Parathyroid adenoma (tissue), 2 donors: ENCODE results near the gene SDR42E1.

Experiments
- H2AFZ ChIP-seq: fragments of 300-600 bp; sonication (generic); one replicate; pipeline ENCODE4 v1.7.0; 2017; ENCODE audit warnings: antibody characterized with exemption, mild to moderate bottlenecking
- H3K27ac ChIP-seq: fragments of 300-600 bp; sonication (generic); one replicate; pipeline ENCODE4 v1.7.0; 2017
- H3K27me3 ChIP-seq: fragments of 300-600 bp; sonication (generic); one replicate; pipeline ENCODE4 v1.7.0; 2017; ENCODE audit warnings: low read length; ENCODE audit not compliant: control insufficient read depth, insufficient read depth
- H3K36me3 ChIP-seq: fragments of 300-600 bp; sonication (generic); one replicate; pipeline ENCODE4 v1.7.0; 2017; ENCODE audit warnings: low read length; ENCODE audit not compliant: control insufficient read depth, insufficient read depth
- H3K4me1 ChIP-seq: fragments of 300-600 bp; sonication (generic); one replicate; pipeline ENCODE4 v1.7.0; 2017; ENCODE audit warnings: control low read depth
- H3K4me2 ChIP-seq: fragments of 300-600 bp; sonication (generic); one replicate; pipeline ENCODE4 v1.7.0; 2017; ENCODE audit warnings: low read length
- H3K4me3 ChIP-seq: fragments of 300-600 bp; sonication (generic); one replicate; pipeline ENCODE4 v1.7.0; 2017; ENCODE audit warnings: low read depth, low read length
- H3K79me2 ChIP-seq: fragments of 300-600 bp; sonication (generic); one replicate; pipeline ENCODE4 v1.7.0; 2017; ENCODE audit warnings: control low read depth
- H3K9ac ChIP-seq: fragments of 300-600 bp; sonication (generic); one replicate; pipeline ENCODE4 v1.7.0; 2017; ENCODE audit warnings: mild to moderate bottlenecking
- H3K9me3 ChIP-seq: fragments of 300-600 bp; sonication (generic); one replicate; pipeline ENCODE4 v1.7.0; 2017; ENCODE audit warnings: low read length; ENCODE audit not compliant: control insufficient read depth
- TF ChIP-seq, protein P1 (sequence below): fragments of 300-600 bp; sonication (generic); IDR thresholded peaks from one replicate; pipeline ENCODE4 v1.7.0; 2017; ENCODE audit warnings: antibody characterized with exemption, mild to moderate bottlenecking
- donor health status: primary hyperparathyroidism.

The SDR42E1 gene

DNA sequence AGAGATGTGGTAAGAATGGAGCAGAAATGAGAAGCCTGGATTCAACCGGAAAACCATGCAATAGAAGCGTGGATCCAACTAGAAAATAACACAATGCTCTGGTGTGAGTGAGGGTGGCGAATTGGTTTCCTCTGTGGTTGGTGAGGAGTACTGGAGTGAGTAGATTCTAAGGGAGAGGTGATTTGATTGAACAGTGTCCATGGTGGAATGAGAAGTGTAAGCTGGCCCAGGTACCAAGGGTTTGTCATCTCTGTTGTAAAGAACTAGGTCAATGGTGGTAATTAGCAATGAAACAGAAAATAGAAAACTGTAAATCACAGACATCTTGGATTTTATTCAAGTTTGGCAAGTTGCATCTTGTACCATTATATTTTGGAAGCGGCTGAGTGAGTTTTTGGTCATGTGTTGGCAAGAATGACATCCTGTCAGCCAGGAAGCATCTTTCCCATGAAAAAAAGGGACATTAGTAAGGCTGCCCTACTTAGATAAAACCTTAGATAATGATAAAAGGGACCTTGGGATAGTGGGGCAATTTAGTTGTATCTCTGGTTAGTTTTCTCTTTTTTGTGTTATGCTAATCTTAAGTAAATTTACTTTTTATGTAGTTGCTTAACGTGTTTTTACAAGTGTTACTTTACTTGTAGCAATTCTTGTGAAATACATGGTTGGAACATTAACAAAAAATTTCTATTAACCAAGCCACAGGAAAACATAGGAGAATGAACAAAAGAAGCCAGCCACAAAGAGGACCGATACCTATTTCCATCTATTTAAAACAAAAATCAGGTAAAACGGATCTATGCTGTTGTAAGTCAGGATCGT, 44.7 kb upstream of the SDR42E1 start:
- no peak overlapping the region for H2AFZ ChIP-seq
- no peak overlapping the region for H3K4me3 ChIP-seq
- H3K36me3 ChIP-seq, result no peaks in the 10 kb centered on the region
- no peaks in the 10 kb centered on the region for H3K27me3 ChIP-seq
- no peak overlapping the region for H3K4me2 ChIP-seq
- H3K27ac ChIP-seq, result no peak overlapping the region
- no peaks in the 10 kb centered on the region for H3K4me1 ChIP-seq
- no peak overlapping the region for H3K9ac ChIP-seq
- TF ChIP-seq, protein P1, sequence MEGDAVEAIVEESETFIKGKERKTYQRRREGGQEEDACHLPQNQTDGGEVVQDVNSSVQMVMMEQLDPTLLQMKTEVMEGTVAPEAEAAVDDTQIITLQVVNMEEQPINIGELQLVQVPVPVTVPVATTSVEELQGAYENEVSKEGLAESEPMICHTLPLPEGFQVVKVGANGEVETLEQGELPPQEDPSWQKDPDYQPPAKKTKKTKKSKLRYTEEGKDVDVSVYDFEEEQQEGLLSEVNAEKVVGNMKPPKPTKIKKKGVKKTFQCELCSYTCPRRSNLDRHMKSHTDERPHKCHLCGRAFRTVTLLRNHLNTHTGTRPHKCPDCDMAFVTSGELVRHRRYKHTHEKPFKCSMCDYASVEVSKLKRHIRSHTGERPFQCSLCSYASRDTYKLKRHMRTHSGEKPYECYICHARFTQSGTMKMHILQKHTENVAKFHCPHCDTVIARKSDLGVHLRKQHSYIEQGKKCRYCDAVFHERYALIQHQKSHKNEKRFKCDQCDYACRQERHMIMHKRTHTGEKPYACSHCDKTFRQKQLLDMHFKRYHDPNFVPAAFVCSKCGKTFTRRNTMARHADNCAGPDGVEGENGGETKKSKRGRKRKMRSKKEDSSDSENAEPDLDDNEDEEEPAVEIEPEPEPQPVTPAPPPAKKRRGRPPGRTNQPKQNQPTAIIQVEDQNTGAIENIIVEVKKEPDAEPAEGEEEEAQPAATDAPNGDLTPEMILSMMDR, result no peak
- H3K79me2 ChIP-seq, result no peaks in the 10 kb centered on the region
- no peaks in the 10 kb centered on the region for H3K9me3 ChIP-seq

DNA sequence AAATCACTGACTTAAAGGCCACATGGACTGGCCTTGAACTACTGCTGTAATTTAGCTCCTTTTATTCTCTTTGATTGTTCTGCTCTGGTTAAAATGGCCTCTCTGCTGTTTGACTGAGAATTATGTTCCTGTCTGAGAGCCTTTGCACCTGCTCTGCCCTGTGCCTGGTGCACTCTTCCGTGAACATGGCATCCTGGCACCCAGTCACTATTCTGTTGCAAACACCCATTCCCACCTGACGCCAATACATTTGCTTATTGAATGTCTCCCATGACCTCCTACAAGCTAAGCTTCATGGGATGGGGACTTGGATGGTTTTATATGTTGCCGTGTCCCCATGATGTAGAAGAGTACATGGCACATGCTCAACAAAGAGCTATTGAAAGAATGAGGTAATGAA, 43.8 kb upstream of the SDR42E1 start:
- Histone ChIP-seq H3K79me2 (no peaks in the 10 kb centered on the region), H2AFZ (no peak overlapping the region), H3K27ac (no peak overlapping the region), H3K4me2 (no peak overlapping the region), H3K27me3 (no peaks in the 10 kb centered on the region), H3K4me1 (no peaks in the 10 kb centered on the region), H3K36me3 (no peaks in the 10 kb centered on the region), H3K4me3 (no peak overlapping the region), H3K9ac (no peak overlapping the region), H3K9me3 (no peaks in the 10 kb centered on the region)
- TF ChIP-seq, protein P1, result no peak

DNA sequence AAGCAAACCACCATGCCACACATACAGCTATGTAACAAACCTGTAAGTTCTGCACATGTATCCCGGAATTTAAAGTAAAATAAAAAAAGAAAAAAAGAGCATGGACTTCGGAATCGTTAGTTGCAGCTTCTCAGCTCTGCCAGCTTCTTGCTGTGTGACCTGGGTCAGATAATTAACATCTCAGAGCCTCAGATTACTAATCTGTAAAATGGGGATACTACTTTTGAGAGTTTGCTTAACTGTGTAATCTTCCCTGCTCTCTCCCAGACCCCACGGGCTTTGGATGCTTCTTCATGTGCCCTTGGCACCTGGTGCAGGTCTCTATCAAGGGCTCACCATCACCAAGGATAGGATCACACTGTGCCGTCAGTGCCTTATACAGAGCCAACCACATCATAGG, 40.4 kb upstream of the SDR42E1 start:
- Histone ChIP-seq H3K36me3 (no peaks in the 10 kb centered on the region), H3K9ac (no peak overlapping the region), H2AFZ (no peak overlapping the region), H3K27me3 (no peaks in the 10 kb centered on the region), H3K79me2 (no peaks in the 10 kb centered on the region), H3K4me1 (no peaks in the 10 kb centered on the region), H3K4me3 (no peak overlapping the region), H3K4me2 (no peak overlapping the region), H3K27ac (no peak overlapping the region), H3K9me3 (no peaks in the 10 kb centered on the region)
- TF ChIP-seq, protein P1, result no peak

DNA sequence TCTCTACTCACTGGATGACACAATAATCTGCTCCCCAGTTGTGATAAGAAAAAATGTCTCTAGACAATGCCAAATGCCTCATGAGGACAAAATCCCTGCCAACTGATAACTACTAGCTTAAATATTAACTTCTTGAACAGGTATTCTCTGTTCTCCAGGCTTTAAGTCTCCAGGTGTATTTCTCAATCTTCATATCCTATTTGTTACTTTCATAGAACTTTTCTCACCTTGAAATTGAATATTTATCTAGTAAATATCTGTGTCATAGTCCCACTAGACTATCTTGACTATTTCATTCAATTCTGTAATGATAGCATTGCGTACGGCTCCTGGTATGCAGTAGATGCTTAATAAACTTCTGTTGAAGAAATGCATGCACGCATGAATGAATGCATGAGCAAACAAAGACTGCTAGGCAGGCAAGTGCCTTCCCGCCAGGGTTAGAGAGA, 39.7 kb upstream of the SDR42E1 start:
- no peaks in the 10 kb centered on the region for H3K36me3 ChIP-seq
- no peaks in the 10 kb centered on the region for H3K27me3 ChIP-seq
- no peaks in the 10 kb centered on the region for H3K9me3 ChIP-seq
- no peak overlapping the region for H3K9ac ChIP-seq
- no peak overlapping the region for H3K4me3 ChIP-seq
- no peaks in the 10 kb centered on the region for H3K79me2 ChIP-seq
- no peak overlapping the region for H3K27ac ChIP-seq
- no peaks in the 10 kb centered on the region for H3K4me1 ChIP-seq
- H3K4me2 ChIP-seq, result no peak overlapping the region
- H2AFZ ChIP-seq, result no peak overlapping the region
- TF ChIP-seq, protein P1, result no peak

DNA sequence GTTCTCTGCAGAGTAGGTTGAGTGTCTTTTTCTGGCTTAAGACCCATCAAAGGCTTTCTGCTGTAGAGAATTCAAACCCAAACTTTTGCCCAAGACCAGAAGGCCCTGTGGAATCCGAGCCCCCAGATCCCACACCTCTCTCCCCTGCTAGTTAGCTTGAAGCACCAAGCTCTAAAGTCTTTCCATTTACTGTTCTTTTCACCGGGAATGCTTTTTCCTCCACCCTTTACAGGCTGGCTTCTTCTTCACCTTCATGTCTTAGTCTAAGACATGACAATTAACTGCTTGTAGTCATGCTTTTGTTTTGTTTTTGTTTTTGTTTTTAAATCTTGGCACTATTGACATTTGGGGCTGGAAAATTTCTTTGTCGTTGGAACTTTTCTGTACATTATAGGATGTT, 39.2 kb upstream of the SDR42E1 start:
- Histone ChIP-seq H2AFZ (no peak overlapping the region), H3K36me3 (no peaks in the 10 kb centered on the region), H3K79me2 (no peaks in the 10 kb centered on the region), H3K4me3 (no peak overlapping the region), H3K4me2 (no peak overlapping the region), H3K9me3 (no peaks in the 10 kb centered on the region), H3K9ac (no peak overlapping the region), H3K27ac (no peak overlapping the region), H3K27me3 (no peaks in the 10 kb centered on the region), H3K4me1 (no peaks in the 10 kb centered on the region)
- TF ChIP-seq, protein P1, result no peak
